GM12878 (cell line): ENCODE measurements around the gene RAPGEF3. TPM values are rescaled to one million over a fixed set of nuclear protein-coding genes. Genes with fewer than 3 reads are reported as not detected.

Source experiments
- ATAC-seq: fragments of 200-7000 bp; cut with Tn5 transposase; 3 replicates; pipeline ENCODE4 v1.9.1; 2020; ENCODE audit warnings: mild to moderate bottlenecking, moderate library complexity
- BruUV-seq: library from RNA; stranded (reverse); fragments of 400-500 nt; replicated peaks from 2 replicates; lab custom pipeline; 2021; lab: Mats Ljungman, UMichigan
- CTCF ChIA-PET: fragments of 300-600 bp; sonication (Branson Sonifier 250); formaldehyde crosslinking; extraction: SDS; loops from one replicate; lab custom pipeline; 2021; ENCODE audit warnings: inconsistent platforms; lab: Yijun Ruan, JAX
- POLR2A ChIA-PET: fragments of 350-600 bp; formaldehyde crosslinking; extraction: SDS; loops from one replicate; lab custom pipeline; 2021; ENCODE audit warnings: inconsistent platforms; lab: Charles Lee
- RAD21 ChIA-PET: fragments of 300-600 bp; sonication (Branson Sonifier 250); formaldehyde crosslinking; loops from one replicate; lab custom pipeline; 2023; ENCODE audit warnings: antibody characterized with exemption; ENCODE audit not compliant: unreplicated experiment; lab: Charles Lee
- SMC1A ChIA-PET: fragments of 300-600 bp; sonication (Branson Sonifier 250); formaldehyde crosslinking; loops from one replicate; lab custom pipeline; 2023; ENCODE audit not compliant: unreplicated experiment, uncharacterized antibody; lab: Charles Lee
- DNase-seq: peaks from one replicate; pipeline ENCODE4 v3.0.0-alpha.2; 2011; ENCODE audit warnings: low read depth, low spot score
- FAIRE-seq: peaks from 3 replicates; lab custom pipeline; 2011; peaks lifted over from hg19 to GRCh38; lab: Jason Lieb, UNC
- H2AFZ ChIP-seq: 2 replicates; pipeline ENCODE4 v1.6.0; 2011; ENCODE audit warnings: low read depth, low read length, control low read depth; ENCODE audit not compliant: control insufficient read depth
- H3K27ac ChIP-seq: 2 replicates; pipeline ENCODE4 v1.5.1; 2011; ENCODE audit warnings: control low read depth; ENCODE audit not compliant: control insufficient read depth, insufficient read depth
- H3K27me3 ChIP-seq, 2 experiments: replicated peaks in 1 of 2; 2 replicates each; pipeline versions ENCODE4 v1.6.0 to v1.6.1; 2011; ENCODE audit warnings: low read length in 1 of 2; ENCODE audit not compliant: control insufficient read depth in 2 of 2, insufficient read depth in 2 of 2
- H3K36me3 ChIP-seq, 2 experiments: 2 replicates each; pipeline ENCODE4 v1.5.1; 2011; ENCODE audit warnings: low read length in 1 of 2; ENCODE audit not compliant: control insufficient read depth in 2 of 2, insufficient read depth in 2 of 2
- H3K4me1 ChIP-seq: 2 replicates; pipeline ENCODE4 v1.6.1; 2011; ENCODE audit warnings: mild to moderate bottlenecking, low read length, moderate library complexity, mixed read lengths; ENCODE audit not compliant: control insufficient read depth, insufficient read depth
- H3K4me2 ChIP-seq: 2 replicates; pipeline ENCODE4 v1.6.0; 2011; ENCODE audit warnings: control low read depth; ENCODE audit not compliant: control insufficient read depth, insufficient read depth
- H3K4me3 ChIP-seq: fragments of 200-600 bp; sonication (generic); 2 replicates; pipeline ENCODE4 v1.5.1; 2016
- H3K79me2 ChIP-seq: 2 replicates; pipeline ENCODE4 v1.6.0; 2011; ENCODE audit warnings: low read length; ENCODE audit not compliant: control insufficient read depth, insufficient read depth
- H3K9ac ChIP-seq: 2 replicates; pipeline ENCODE4 v1.8.0; 2011; ENCODE audit warnings: low read length, control low read depth, mixed read lengths; ENCODE audit not compliant: control insufficient read depth, insufficient read depth
- H3K9me3 ChIP-seq: replicated peaks from 3 replicates; pipeline ENCODE4 v1.5.1; 2011; ENCODE audit warnings: mild to moderate bottlenecking, low read length; ENCODE audit not compliant: control insufficient read depth, insufficient read depth
- H4K20me1 ChIP-seq: 2 replicates; pipeline ENCODE4 v1.6.0; 2011; ENCODE audit not compliant: control insufficient read depth, insufficient read depth
- BHLHE40 ChIP-seq, 2 experiments: fragments of 450-650 bp in 1 of 2; IDR thresholded peaks; 2 replicates each; pipeline ENCODE4 v1.6.1; 2011 to 2017; ENCODE audit warnings: low read depth in 2 of 2, borderline replicate concordance in 1 of 2, improper control_type of control experiment in 1 of 2, low read length in 1 of 2, mild to moderate bottlenecking in 1 of 2
- CBX3 ChIP-seq: fragments of 200-600 bp; sonication (generic); IDR thresholded peaks from 2 replicates; pipeline ENCODE4 v1.6.1; 2016; ENCODE audit warnings: low read depth, borderline replicate concordance
- ETV6 ChIP-seq, 2 experiments: fragments of 450-650 bp in 1 of 2; IDR thresholded peaks in 1 of 2; conservative IDR thresholded peaks in 1 of 2; 2 replicates each; pipeline ENCODE4 v1.6.1; 2014; ENCODE audit warnings: antibody characterized with exemption in 1 of 2, borderline replicate concordance in 1 of 2, low read depth in 1 of 2, mild to moderate bottlenecking in 1 of 2, moderate library complexity in 1 of 2
- FOXK2 ChIP-seq: fragments of 450-650 bp; IDR thresholded peaks from 2 replicates; pipeline ENCODE4 v1.6.1; 2017; ENCODE audit warnings: mild to moderate bottlenecking, moderate library complexity
- HCFC1 ChIP-seq: fragments of 150-350 bp; IDR thresholded peaks from 2 replicates; pipeline ENCODE4 v1.6.1; 2014; ENCODE audit warnings: low read length
- IRF4 ChIP-seq: IDR thresholded peaks from 2 replicates; pipeline ENCODE4 v1.6.1; 2011; ENCODE audit warnings: low read depth, low read length
- KLF5 ChIP-seq: fragments of 450-650 bp; IDR thresholded peaks from 2 replicates; pipeline ENCODE4 v1.6.1; 2014; ENCODE audit warnings: mild to moderate bottlenecking; ENCODE audit not compliant: partially characterized antibody
- MTA2 ChIP-seq: fragments of 450-650 bp; IDR thresholded peaks from 2 replicates; pipeline ENCODE4 v1.6.1; 2016; ENCODE audit warnings: low read depth, mild to moderate bottlenecking, moderate library complexity
- MXI1 ChIP-seq: fragments of 150-350 bp; IDR thresholded peaks from 2 replicates; pipeline ENCODE4 v1.6.1; 2011; ENCODE audit warnings: low read depth, mild to moderate bottlenecking, inconsistent platforms, low read length, improper control_type of control experiment
- PAX8 ChIP-seq: fragments of 450-650 bp; IDR thresholded peaks from 2 replicates; pipeline ENCODE4 v1.6.1; 2017; ENCODE audit warnings: mild to moderate bottlenecking, moderate library complexity
- POLR2AphosphoS2 ChIP-seq: IDR thresholded peaks from 2 replicates; pipeline ENCODE4 v1.6.1; 2011; ENCODE audit warnings: low read depth, mild to moderate bottlenecking, low read length, improper control_type of control experiment, moderate library complexity
- SMC3 ChIP-seq: IDR thresholded peaks from 2 replicates; pipeline ENCODE4 v1.6.1; 2011; ENCODE audit warnings: low read length, improper control_type of control experiment, borderline replicate concordance
- WGBS: methylation state at CpG from one replicate; pipeline ENCODE4 v1.1.6; 2016; ENCODE audit warnings: low lambda C conversion rate; ENCODE audit not compliant: insufficient replicate concordance, insufficient coverage; ENCODE audit errors: missing lambda C conversion rate; 5-methylcytosine and 5-hydroxymethylcytosine counted together
- in situ Hi-C: fragments of 300-500 bp; cut with MboI; formaldehyde crosslinking; loops from 9 replicates; pipeline ENCODE4 v1.14.3; 2018; ENCODE audit warnings: mixed read lengths
- intact Hi-C: fragments of 100-400 bp; cut with micrococcal nuclease; formaldehyde crosslinking; loops from one replicate; pipeline ENCODE4 v1.14.2; 2022; ENCODE audit not compliant: unreplicated experiment
- polyA plus RNA-seq, 11 experiments: library from polyadenylated mRNA; depleted of rRNA in 4 of 11; unstranded in 6 of 11; stranded (reverse) in 5 of 11; fragments of >200 nt; fragmentation: Nextera tagmentation in 4 of 11; fragmentation: Illumina TruSeq in 1 of 11; extraction: Ambion mirVana in 4 of 11; extraction: Trizol in 1 of 11; gene quantifications; 1 replicate in 1 of 11; 2 replicates in 10 of 11; pipeline versions ENCODE4 v1.2.1 to v1.2.3, GENCODE V29; 2011 to 2016; ENCODE audit warnings: inconsistent platforms in 2 of 11, missing spikeins in 2 of 11, low read depth in 1 of 11
- total RNA-seq, 4 experiments: library from RNA; depleted of rRNA in 3 of 4; stranded (reverse); fragments of >200 nt in 3 of 4; fragmentation: Illumina TruSeq in 1 of 4; extraction: Trizol in 1 of 4; gene quantifications; 2 replicates each; pipeline versions ENCODE4 v1.2.1 to v1.2.3, GENCODE V29; 2013 to 2021
- TF ChIP-seq, protein P1 (sequence below): IDR thresholded peaks from 2 replicates; pipeline ENCODE4 v1.6.1; 2011; ENCODE audit warnings: borderline replicate concordance, low read depth, mild to moderate bottlenecking, moderate library complexity, mixed read lengths, low read length; ENCODE audit not compliant: insufficient read depth; ENCODE audit errors: extremely low read length

The RAPGEF3 gene
- total and polyA plus RNA-seq, 10 of the 15 experiments (the other 5 are each of a cell fraction or from before 2014, with no cell fraction given) = 0.02 to 0.92 (median 0.31) TPM; not detected in 2

DNA sequence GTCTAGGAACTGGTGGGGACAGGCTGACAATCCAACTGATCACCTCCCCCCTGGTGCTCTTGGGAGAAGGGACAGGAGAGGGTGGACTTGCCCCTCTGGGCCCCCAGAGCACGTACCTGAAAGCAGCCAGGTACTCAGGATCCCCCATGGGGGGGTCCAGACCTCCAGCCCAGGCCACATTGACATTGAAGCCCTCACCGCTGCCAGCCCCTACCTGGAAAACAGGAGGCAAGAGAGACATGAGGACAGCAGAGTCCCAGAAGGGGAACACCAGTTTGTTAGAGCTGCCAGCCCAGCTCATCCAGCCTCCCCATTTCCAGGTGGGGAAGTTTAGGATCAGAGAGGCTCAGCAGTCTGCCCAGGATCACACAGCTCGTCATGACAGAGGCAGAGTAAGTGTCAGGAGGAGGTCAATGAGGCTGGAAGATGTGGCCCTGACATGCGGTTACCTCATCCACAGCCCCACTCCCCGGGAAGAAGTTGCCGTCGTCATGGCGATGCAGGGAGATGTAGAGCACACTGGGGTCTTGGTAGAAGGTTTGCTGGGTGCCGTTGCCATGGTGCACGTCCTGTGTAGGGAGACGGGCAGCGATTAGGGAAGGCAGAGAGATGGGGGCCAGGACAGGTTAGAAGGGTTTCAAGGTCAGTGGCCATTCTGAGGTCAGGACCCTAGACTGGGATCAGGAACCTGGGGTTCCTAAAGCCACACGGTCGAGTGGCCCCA lies 29.1 kb upstream of the RAPGEF3 start:
- Histone ChIP-seq H3K9me3 (no peaks in the 10 kb centered on the region), H3K4me3 (no peak overlapping the region), H3K27me3 (no peaks in the 10 kb centered on the region), H3K9ac (no peak overlapping the region), H4K20me1 (no peaks in the 10 kb centered on the region), H3K4me2 (no peak overlapping the region), H3K4me1 (no peaks in the 10 kb centered on the region), H2AFZ (no peak overlapping the region), H3K79me2 (no peaks in the 10 kb centered on the region), H3K27ac (no peak overlapping the region), H3K36me3 (peaks cover 0 to 4% of the 10 kb centered on the region in 2 experiments; a peak in 1 of 4 replicates)
- POLR2A ChIA-PET = interaction anchor here (0.6 kb wide), 1 partner anchor 78 kb away, joined by 3 read pairs; no protein-coding TSS in a partner anchor
- no peak for DNase-seq
- no peak for FAIRE-seq
- RAD21 ChIA-PET = no interaction called here
- TF ChIP-seq IRF4 = no peak
- no peak for TF ChIP-seq MTA2
- TF ChIP-seq FOXK2 = no peak
- no peak for TF ChIP-seq ETV6 (conservative IDR thresholded peaks at IDR 0.05 in 1 of 2, IDR thresholded peaks at IDR 0.05 in 1 of 2; ENCODE audit: borderline replicate concordance in 1 of 2, low read depth in 1 of 2)
- TF ChIP-seq MXI1 = no peak
- TF ChIP-seq BHLHE40 (IDR thresholded peaks at IDR 0.05; ENCODE audit: borderline replicate concordance in 1 of 2, low read depth in 2 of 2, low read length in 1 of 2) = no peak
- TF ChIP-seq, protein P1, sequence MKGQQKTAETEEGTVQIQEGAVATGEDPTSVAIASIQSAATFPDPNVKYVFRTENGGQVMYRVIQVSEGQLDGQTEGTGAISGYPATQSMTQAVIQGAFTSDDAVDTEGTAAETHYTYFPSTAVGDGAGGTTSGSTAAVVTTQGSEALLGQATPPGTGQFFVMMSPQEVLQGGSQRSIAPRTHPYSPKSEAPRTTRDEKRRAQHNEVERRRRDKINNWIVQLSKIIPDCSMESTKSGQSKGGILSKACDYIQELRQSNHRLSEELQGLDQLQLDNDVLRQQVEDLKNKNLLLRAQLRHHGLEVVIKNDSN = no peak
- no peak for TF ChIP-seq HCFC1
- no peak for TF ChIP-seq POLR2AphosphoS2
- no peak for TF ChIP-seq CBX3
- TF ChIP-seq PAX8 = no peak
- no peak for TF ChIP-seq KLF5
- TF ChIP-seq SMC3 = no peak
- in situ Hi-C loops (no loop called here), intact Hi-C loops (no loop called here)
- CTCF ChIA-PET = interaction anchor here (5.3 kb wide), 1 partner anchor 45 kb away, joined by 36 read pairs; no protein-coding TSS in a partner anchor
- no TSS peak for BruUV-seq
- SMC1A ChIA-PET = interaction anchor here (1.6 kb wide), 1 partner anchor 52 kb away, joined by 3 read pairs; no protein-coding TSS in a partner anchor
- no peak for ATAC-seq
- WGBS = 75% methylated on average over 14 of the region's 14 CpGs
